Activated naive CD4-positive, alpha-beta T cell treated with anti-CD3 and anti-CD28 coated beads, Interleukin-2, amount 50 U/mL, for 24 hours (primary cell): ENCODE results near the gene CCDC149.

Experiments used
- H3K27ac Mint-ChIP-seq: one replicate; pipeline ENCODE4 v1.8.0; 2021; ENCODE audit warnings: mild to moderate bottlenecking, mixed read lengths
- H3K27me3 Mint-ChIP-seq: one replicate; pipeline ENCODE4 v1.8.0; 2021; ENCODE audit warnings: mixed read lengths
- H3K36me3 Mint-ChIP-seq: one replicate; pipeline ENCODE4 v1.8.0; 2021; ENCODE audit warnings: mixed read lengths
- H3K4me1 Mint-ChIP-seq: one replicate; pipeline ENCODE4 v1.8.0; 2021; ENCODE audit warnings: mixed read lengths
- H3K4me3 Mint-ChIP-seq: one replicate; pipeline ENCODE4 v1.8.0; 2021; ENCODE audit warnings: mild to moderate bottlenecking, mixed read lengths
- H3K9me3 Mint-ChIP-seq: one replicate; pipeline ENCODE4 v1.8.0; 2021; ENCODE audit warnings: mixed read lengths

CCDC149 gene

GRCh38 chr4:24809815-24810405 lies 102.9 kb downstream of the CCDC149 start:
- Mint-ChIP-seq H3K27ac (no peak overlapping the region), H3K4me3 (no peak overlapping the region), H3K4me1 (no peaks in the 10 kb centered on the region), H3K36me3 (no peaks in the 10 kb centered on the region), H3K9me3 (peaks cover 7% of the 10 kb centered on the region), H3K27me3 (peaks cover 1% of the 10 kb centered on the region)

GRCh38 chr4:24809376-24809775 lies 103.5 kb downstream of the CCDC149 start:
- no peaks in the 10 kb centered on the region for H3K36me3 Mint-ChIP-seq
- no peaks in the 10 kb centered on the region for H3K4me1 Mint-ChIP-seq
- peaks cover 7% of the 10 kb centered on the region for H3K9me3 Mint-ChIP-seq
- no peak overlapping the region for H3K27ac Mint-ChIP-seq
- no peaks in the 10 kb centered on the region for H3K27me3 Mint-ChIP-seq
- no peak overlapping the region for H3K4me3 Mint-ChIP-seq

GRCh38 chr4:24808955-24809354 lies 103.9 kb downstream of the CCDC149 start:
- Mint-ChIP-seq H3K4me3 (no peak overlapping the region), H3K27me3 (peaks cover under 1% of the 10 kb centered on the region), H3K9me3 (peaks cover 7% of the 10 kb centered on the region), H3K36me3 (no peaks in the 10 kb centered on the region), H3K27ac (no peak overlapping the region), H3K4me1 (no peaks in the 10 kb centered on the region)

GRCh38 chr4:24808261-24808660 lies 104.6 kb downstream of the CCDC149 start:
- no peak overlapping the region for H3K27ac Mint-ChIP-seq
- H3K9me3 Mint-ChIP-seq: peaks cover 7% of the 10 kb centered on the region
- no peak overlapping the region for H3K4me3 Mint-ChIP-seq
- H3K36me3 Mint-ChIP-seq: no peaks in the 10 kb centered on the region
- no peaks in the 10 kb centered on the region for H3K4me1 Mint-ChIP-seq
- peaks cover 4% of the 10 kb centered on the region for H3K27me3 Mint-ChIP-seq

DNA sequence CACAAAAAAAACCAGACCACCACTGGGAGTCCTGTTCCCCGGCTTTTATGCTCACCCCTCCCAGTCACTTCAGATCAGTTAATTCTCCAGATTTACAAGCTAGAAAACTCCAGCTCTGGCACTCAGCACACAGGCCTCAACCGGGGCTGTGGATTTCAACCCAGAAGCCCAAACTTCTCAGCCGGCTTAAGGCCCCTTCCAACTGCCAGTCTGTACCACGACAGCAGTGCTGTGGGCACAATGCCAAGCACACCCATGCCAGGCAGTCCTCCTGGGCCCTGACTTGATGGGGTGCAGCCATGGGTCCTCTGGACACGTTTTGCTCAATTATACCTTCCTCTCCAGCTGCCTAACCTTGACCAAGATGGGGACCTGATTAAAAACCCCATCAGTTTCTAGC lies 105.2 kb downstream of the CCDC149 start:
- Mint-ChIP-seq H3K27me3 (peaks cover 7% of the 10 kb centered on the region), H3K9me3 (peaks cover 7% of the 10 kb centered on the region), H3K27ac (no peak overlapping the region), H3K36me3 (no peaks in the 10 kb centered on the region), H3K4me3 (no peak overlapping the region), H3K4me1 (no peaks in the 10 kb centered on the region)

- no peak overlapping the region for H3K27ac Mint-ChIP-seq
- H3K4me1 Mint-ChIP-seq: no peaks in the 10 kb centered on the region
- H3K27me3 Mint-ChIP-seq: peaks cover 12% of the 10 kb centered on the region
- no peaks in the 10 kb centered on the region for H3K9me3 Mint-ChIP-seq
- H3K36me3 Mint-ChIP-seq: no peaks in the 10 kb centered on the region
- no peak overlapping the region for H3K4me3 Mint-ChIP-seq
These were observed 106.4 kb downstream of the CCDC149 start for GRCh38 chr4:24806206-24806990.

DNA sequence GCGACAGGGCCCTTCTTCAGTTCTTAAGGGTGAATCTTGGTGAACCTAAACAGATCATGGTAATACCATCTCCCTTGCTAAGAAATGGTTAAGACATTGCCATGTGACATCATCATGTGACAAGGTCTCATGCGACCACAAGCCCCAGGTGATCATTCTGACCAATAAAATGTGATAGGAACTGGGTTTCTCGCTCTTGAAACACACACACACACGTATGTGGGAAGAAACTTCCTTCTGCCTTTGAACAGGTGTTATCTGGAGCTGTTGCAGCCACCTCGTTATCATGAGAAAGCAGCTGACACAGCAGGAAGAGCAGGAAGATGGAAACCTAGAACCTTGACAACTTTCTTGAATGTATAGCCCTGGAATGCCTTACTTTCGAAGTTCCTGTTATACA lies 107.3 kb downstream of the CCDC149 start:
- H3K4me3 Mint-ChIP-seq: no peak overlapping the region
- no peaks in the 10 kb centered on the region for H3K36me3 Mint-ChIP-seq
- H3K9me3 Mint-ChIP-seq: no peaks in the 10 kb centered on the region
- peaks cover 17% of the 10 kb centered on the region for H3K27me3 Mint-ChIP-seq
- no peak overlapping the region for H3K27ac Mint-ChIP-seq
- no peaks in the 10 kb centered on the region for H3K4me1 Mint-ChIP-seq

DNA sequence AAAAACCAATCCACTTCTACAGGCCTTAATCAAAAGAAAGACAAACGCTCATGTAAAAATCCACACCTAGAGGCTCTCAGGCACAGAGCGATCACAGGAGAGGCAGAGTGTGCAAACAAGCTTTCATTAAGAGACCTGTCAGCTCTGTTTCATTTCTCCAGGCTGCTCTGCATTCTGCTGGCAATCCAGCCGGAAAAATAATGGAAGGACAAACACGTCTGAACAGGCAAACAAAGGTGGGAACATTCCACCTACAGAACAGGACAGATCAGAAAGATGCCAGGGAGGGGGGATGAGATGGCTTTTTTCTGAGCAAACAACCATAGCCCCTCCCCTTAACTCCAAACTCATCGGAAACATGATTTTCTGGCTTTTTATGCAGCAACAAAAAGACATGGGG lies 107.8 kb downstream of the CCDC149 start:
- no peak overlapping the region for H3K27ac Mint-ChIP-seq
- H3K9me3 Mint-ChIP-seq: no peaks in the 10 kb centered on the region
- H3K36me3 Mint-ChIP-seq: no peaks in the 10 kb centered on the region
- H3K4me1 Mint-ChIP-seq: no peaks in the 10 kb centered on the region
- peaks cover 20% of the 10 kb centered on the region for H3K27me3 Mint-ChIP-seq
- H3K4me3 Mint-ChIP-seq: no peak overlapping the region

DNA sequence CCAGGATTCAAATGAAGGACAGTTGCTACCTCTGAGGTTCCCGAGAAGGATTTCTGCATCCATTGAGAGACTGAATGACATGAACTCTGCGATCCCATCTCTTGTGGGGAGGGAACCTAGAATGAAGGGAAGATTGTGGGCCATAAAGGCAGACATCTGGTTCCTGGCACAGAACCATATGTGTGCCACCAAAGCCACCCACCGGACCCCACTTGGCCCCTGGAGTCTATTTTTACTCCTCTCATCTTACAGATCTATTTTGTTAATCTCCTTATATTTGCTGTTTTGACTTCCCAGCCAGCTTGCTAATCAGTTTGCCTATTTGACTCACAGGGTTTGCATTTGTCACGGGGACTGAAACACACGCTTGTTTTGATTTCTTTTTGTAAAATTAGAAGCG lies 110.2 kb downstream of the CCDC149 start:
- Mint-ChIP-seq H3K36me3 (no peaks in the 10 kb centered on the region), H3K27me3 (peaks cover 30% of the 10 kb centered on the region), H3K4me3 (no peak overlapping the region), H3K4me1 (no peaks in the 10 kb centered on the region), H3K9me3 (no peaks in the 10 kb centered on the region), H3K27ac (no peak overlapping the region)

DNA sequence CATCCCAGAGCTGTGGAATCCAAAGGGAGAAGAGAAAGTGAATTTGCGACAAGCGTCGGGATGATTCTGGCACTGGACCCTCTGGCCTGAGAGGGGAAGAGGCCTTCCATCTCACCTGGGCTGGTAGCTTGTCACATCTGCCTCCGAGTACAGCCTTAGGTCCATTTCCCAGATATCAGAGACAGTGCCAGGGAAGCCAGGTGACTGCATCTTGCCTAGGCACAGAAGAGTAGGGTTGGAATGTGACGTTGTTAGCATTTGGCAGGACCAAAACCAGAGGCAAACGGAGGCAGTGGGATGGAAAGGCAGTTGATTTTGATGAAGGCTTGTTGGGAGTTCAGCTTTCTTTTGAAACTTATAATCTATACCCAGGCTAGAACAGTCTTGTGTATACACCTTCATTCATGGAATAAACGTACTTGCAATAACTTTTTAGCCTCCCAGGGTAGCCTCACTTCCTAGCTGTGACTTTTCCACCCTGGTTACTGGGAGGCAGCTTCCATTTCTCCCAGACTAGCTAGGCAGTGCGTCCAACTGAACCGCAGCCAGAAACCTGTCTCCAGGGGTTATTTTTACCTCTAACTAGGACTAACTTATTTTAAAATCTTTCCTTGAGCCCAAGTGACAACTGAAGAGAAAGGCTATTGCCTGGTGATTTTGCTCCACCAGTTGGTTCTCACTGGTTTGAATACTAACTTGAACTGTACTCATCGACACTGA lies 111.5 kb downstream of the CCDC149 start:
- no peaks in the 10 kb centered on the region for H3K9me3 Mint-ChIP-seq
- H3K4me1 Mint-ChIP-seq: no peaks in the 10 kb centered on the region
- H3K27me3 Mint-ChIP-seq: peaks cover 30% of the 10 kb centered on the region
- H3K4me3 Mint-ChIP-seq: no peak overlapping the region
- H3K27ac Mint-ChIP-seq: no peak overlapping the region
- no peaks in the 10 kb centered on the region for H3K36me3 Mint-ChIP-seq

DNA sequence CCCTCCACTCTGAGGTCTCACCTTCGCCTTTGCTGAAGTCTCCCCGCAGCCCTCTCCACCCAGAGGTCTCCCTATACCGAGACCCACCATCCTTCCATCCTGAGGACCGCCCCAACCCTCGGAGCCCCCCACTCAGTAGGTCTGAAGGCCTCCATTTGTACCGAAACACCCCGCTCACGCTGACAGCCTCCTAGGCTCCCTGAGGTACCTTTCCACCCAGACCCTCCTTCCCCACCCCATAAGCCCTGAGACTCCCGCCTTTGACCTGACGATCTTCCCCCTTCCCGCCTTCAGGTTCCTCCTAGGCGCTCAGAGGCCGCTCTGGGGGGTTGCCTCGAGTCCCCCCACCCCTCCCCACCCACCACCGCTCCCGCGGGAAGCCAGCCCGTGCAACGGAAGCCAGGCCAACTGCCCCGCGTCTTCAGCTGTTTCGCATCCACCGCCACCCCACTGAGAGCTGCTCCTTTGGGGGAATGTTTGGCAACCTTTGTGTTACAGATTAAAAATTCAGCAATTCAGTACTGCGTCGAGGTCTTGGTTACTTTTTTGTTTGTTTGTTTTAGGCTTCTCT lies 112.4 kb downstream of the CCDC149 start:
- H3K4me1 Mint-ChIP-seq: no peaks in the 10 kb centered on the region
- H3K27ac Mint-ChIP-seq: no peak overlapping the region
- H3K36me3 Mint-ChIP-seq: no peaks in the 10 kb centered on the region

DNA sequence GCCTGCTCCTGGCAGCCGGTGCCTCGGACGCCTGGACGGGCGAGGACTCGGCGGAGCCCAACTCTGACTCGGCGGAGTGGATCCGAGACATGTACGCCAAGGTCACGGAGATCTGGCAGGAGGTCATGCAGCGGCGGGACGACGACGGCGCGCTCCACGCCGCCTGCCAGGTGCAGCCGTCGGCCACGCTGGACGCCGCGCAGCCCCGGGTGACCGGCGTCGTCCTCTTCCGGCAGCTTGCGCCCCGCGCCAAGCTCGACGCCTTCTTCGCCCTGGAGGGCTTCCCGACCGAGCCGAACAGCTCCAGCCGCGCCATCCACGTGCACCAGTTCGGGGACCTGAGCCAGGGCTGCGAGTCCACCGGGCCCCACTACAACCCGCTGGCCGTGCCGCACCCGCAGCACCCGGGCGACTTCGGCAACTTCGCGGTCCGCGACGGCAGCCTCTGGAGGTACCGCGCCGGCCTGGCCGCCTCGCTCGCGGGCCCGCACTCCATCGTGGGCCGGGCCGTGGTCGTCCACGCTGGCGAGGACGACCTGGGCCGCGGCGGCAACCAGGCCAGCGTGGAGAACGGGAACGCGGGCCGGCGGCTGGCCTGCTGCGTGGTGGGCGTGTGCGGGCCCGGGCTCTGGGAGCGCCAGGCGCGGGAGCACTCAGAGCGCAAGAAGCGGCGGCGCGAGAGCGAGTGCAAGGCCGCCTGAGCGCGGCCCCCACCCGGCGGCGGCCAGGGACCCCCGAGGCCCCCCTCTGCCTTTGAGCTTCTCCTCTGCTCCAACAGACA lies 113.1 kb downstream of the CCDC149 start:
- H3K27ac Mint-ChIP-seq: no peak overlapping the region
- H3K27me3 Mint-ChIP-seq: peaks cover 30% of the 10 kb centered on the region
- no peak overlapping the region for H3K4me3 Mint-ChIP-seq
- H3K4me1 Mint-ChIP-seq: no peaks in the 10 kb centered on the region
- no peaks in the 10 kb centered on the region for H3K36me3 Mint-ChIP-seq
- no peaks in the 10 kb centered on the region for H3K9me3 Mint-ChIP-seq

More for the DNA sequence above, 112.4 kb downstream of the CCDC149 start:
- peaks cover 30% of the 10 kb centered on the region for H3K27me3 Mint-ChIP-seq
- H3K9me3 Mint-ChIP-seq: no peaks in the 10 kb centered on the region
- no peak overlapping the region for H3K4me3 Mint-ChIP-seq

- H3K36me3 Mint-ChIP-seq: no peaks in the 10 kb centered on the region
- H3K27ac Mint-ChIP-seq: no peak overlapping the region
- no peaks in the 10 kb centered on the region for H3K9me3 Mint-ChIP-seq
- no peak overlapping the region for H3K4me3 Mint-ChIP-seq
- peaks cover 30% of the 10 kb centered on the region for H3K27me3 Mint-ChIP-seq
- H3K4me1 Mint-ChIP-seq: no peaks in the 10 kb centered on the region
These were observed 113.7 kb downstream of the CCDC149 start for GRCh38 chr4:24799196-24799543.

DNA sequence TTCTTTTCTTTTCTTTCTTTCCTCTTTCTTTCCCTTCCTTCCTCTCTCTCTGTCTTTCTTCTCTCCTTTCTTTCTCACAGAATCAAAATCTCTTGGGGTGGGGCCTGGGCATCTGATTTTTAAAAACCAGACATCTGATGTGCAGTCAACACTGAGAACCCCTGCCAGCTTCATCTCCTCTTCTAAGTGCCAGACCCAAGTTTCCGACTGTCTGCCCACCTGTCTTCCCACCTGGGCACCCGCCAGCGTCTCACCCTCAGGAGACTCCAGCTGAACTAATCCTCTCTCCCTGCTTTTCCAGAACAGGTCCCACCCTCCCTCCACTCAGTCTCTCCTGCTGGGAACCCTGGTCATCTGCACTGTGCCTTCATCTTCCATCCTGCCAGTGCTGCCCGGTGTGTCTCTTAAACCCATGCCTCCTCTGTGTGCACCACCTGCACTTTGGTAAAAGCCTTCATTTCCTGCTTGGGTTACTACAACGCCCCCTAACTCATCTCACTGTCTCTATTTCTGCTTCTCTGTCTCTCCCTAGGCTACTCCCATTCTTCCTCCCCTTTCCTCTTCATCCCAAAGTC lies 114.7 kb downstream of the CCDC149 start:
- Mint-ChIP-seq H3K27me3 (peaks cover 26% of the 10 kb centered on the region), H3K9me3 (no peaks in the 10 kb centered on the region), H3K36me3 (no peaks in the 10 kb centered on the region), H3K4me1 (no peaks in the 10 kb centered on the region), H3K27ac (no peak overlapping the region), H3K4me3 (no peak overlapping the region)

GRCh38 chr4:24796620-24797019 lies 116.2 kb downstream of the CCDC149 start:
- peaks cover 19% of the 10 kb centered on the region for H3K27me3 Mint-ChIP-seq
- no peak overlapping the region for H3K27ac Mint-ChIP-seq
- no peak overlapping the region for H3K4me3 Mint-ChIP-seq
- no peaks in the 10 kb centered on the region for H3K9me3 Mint-ChIP-seq
- H3K36me3 Mint-ChIP-seq: no peaks in the 10 kb centered on the region
- H3K4me1 Mint-ChIP-seq: no peaks in the 10 kb centered on the region
